ENCODE data around the gene TNFRSF13B. TPM values are rescaled to one million over a fixed set of nuclear protein-coding genes. Genes with fewer than 3 reads are reported as not detected.

The TNFRSF13B gene
- total RNA-seq, 3 donors from 2014 or later (not counting 1 experiment from before 2014, with no cell fraction given), result 0.70 to 7.7 (median 0.89) TPM

DNA sequence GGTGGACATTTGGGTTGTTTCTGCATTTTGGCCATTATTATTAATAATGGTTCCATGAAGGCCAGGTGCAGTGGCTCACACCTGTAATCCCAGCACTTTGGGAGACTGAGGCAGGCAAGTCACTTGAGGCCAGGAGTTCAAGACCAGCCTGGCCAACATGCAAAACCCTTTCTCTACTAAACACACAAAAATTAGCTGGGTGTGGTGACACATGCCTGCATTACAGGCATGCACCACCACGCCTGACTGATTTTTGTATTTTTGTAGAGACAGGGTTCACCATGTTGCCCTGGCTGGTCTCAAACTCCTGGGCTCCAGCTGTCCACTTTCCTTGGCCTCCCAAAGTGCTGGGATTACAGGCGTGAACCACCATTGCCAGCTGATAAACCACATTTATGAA, 58.5 kb downstream of the TNFRSF13B start:
- DNase-seq, result no peak
- TF ChIP-seq CTCF (IDR thresholded peaks at IDR 0.05), result no peak
- no peaks in the 10 kb centered on the region for H3K4me1 ChIP-seq (ENCODE audit: control insufficient read depth, insufficient read depth, low read length)
- H3K36me3 ChIP-seq (ENCODE audit: control insufficient read depth, insufficient read depth, low read length), result no peaks in the 10 kb centered on the region
- 61% methylated on average over 2 of the region's 2 CpGs for WGBS (ENCODE audit: insufficient coverage)
- no peak overlapping the region for H3K27ac Mint-ChIP-seq
- peaks cover 3 to 7% of the 10 kb centered on the region in 2 donors for H3K27me3 Mint-ChIP-seq (ENCODE audit: low read depth in 2 of 2)
- no peaks in the 10 kb centered on the region for H3K9me3 ChIP-seq (ENCODE audit: control insufficient read depth, insufficient read depth, low read length)
- H3K4me3 Mint-ChIP-seq, result no peak overlapping the region
- no peak for ATAC-seq
- peaks cover 0 to 7% of the 10 kb centered on the region in 2 donors for H3K4me1 Mint-ChIP-seq
- H3K4me3 ChIP-seq (ENCODE audit: low read length), result no peak overlapping the region
- no peaks in the 10 kb centered on the region for H3K9me3 Mint-ChIP-seq
- H3K36me3 Mint-ChIP-seq, result no peaks in the 10 kb centered on the region
- H3K27ac ChIP-seq (ENCODE audit: low read length), result no peak overlapping the region
- intact Hi-C loops (cut with micrococcal nuclease), result no loop called here
- no peaks in the 10 kb centered on the region for H3K27me3 ChIP-seq (ENCODE audit: control insufficient read depth, insufficient read depth, low read length)

DNA sequence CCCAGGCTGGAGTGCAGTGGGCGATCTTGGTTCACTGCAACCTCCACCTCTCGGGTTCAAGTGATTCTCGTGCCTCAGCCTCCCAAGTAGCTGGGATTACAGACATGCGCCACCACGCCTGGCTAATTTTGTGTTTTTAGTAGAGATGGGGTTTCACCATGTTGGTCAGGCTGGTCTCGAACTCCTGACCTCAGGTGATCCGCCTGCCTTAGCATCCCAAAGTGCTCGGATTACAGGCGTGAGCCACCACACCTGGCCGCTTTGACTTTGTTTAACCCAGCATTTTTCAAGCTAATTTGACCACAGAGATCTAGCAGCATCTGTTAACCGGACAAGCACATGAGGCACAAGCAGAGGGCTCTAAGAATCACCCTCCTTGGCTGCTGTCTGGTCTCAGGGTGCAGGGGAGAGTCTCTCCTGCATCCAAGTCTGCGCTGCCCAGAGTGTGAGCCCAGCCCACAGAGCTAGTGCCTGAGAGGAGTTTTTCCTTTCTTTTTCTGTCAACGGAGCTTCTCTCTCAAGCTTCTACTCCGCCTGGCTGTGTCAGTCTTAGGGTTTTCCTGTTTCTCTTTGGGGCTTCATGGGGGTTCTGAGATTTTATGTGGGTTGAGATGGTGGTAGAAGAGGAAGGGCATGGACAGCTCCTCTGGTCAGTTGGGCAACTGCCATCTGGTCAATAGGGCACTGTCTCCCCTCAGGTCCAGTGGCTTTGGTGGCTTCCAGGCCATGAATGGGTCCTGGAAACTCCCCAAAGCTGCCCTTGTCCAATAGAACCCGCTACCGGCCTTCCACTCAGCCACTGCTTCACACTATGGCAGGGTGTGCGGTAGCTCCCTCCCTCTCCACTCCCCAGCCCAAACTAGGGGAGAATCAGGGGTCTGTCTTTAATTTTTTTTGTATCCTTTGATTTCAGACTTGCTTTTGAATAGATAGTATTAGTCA, 59.6 kb downstream of the TNFRSF13B start:
- H3K4me3 Mint-ChIP-seq, result no peak overlapping the region
- Histone ChIP-seq H3K27ac (ENCODE audit: low read length) (no peak overlapping the region), H3K4me3 (ENCODE audit: low read length) (no peak overlapping the region), H3K36me3 (ENCODE audit: control insufficient read depth, insufficient read depth, low read length) (no peaks in the 10 kb centered on the region), H3K4me1 (ENCODE audit: control insufficient read depth, insufficient read depth, low read length) (no peaks in the 10 kb centered on the region), H3K9me3 (ENCODE audit: control insufficient read depth, insufficient read depth, low read length) (no peaks in the 10 kb centered on the region), H3K27me3 (ENCODE audit: control insufficient read depth, insufficient read depth, low read length) (no peaks in the 10 kb centered on the region)
- peaks cover 3 to 10% of the 10 kb centered on the region in 2 donors for H3K27me3 Mint-ChIP-seq (ENCODE audit: low read depth in 2 of 2)
- peaks cover 0 to 7% of the 10 kb centered on the region in 2 donors for H3K4me1 Mint-ChIP-seq
- H3K27ac Mint-ChIP-seq, result no peak overlapping the region
- TF ChIP-seq CTCF (IDR thresholded peaks at IDR 0.05), result no peak
- DNase-seq (no peak), ATAC-seq (no peak)
- H3K9me3 Mint-ChIP-seq, result no peaks in the 10 kb centered on the region
- intact Hi-C loops (cut with micrococcal nuclease), result no loop called here
- no peaks in the 10 kb centered on the region for H3K36me3 Mint-ChIP-seq
- 83% methylated on average over 16 of the region's 17 CpGs for WGBS (ENCODE audit: insufficient coverage)

DNA sequence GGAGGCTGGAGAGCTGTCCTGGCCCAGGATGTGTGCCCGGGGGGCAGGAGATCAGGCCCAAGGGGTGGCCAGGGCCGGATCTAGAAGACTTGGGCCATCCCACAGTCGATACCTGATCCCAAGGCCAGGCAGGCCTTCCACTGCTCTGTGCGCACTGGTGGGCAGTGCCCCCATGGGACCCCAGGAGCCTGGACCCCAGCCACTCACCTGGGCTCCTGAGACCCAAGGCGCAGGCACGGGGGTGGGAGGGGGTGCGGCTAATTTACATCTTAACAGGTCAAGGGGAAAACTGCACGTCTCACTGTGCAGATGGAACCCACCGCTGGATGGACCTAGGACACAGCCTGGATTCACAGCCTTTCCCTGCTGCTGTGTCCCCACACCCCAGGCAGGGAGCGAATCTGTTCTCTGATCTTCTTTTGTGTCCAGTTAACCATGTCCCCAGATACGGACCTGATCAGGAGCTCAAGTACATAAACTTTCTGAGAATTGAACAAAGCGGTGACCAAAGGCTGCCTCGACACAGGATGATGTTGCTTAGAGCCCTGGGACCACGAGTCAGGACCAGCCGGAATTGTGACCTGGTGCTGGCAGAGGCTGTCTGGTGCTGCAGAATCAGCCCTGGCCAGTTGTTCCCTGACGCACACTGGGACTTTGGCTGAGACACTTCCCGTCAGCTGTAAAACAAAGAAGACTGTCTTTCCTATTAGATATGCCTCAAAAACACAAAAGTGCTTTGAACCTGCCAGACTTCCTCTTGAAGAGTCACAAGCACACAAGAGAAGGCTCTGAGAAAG, 60.6 kb downstream of the TNFRSF13B start:
- 83% methylated on average over 17 of the region's 17 CpGs for WGBS (ENCODE audit: insufficient coverage)
- H3K4me3 ChIP-seq (ENCODE audit: low read length), result no peak overlapping the region
- peaks cover 0 to 7% of the 10 kb centered on the region in 2 donors for H3K4me1 Mint-ChIP-seq
- H3K27ac Mint-ChIP-seq, result no peak overlapping the region
- H3K27me3 Mint-ChIP-seq (ENCODE audit: low read depth in 2 of 2), result peaks cover 3 to 20% of the 10 kb centered on the region in 2 donors
- H3K4me1 ChIP-seq (ENCODE audit: control insufficient read depth, insufficient read depth, low read length), result no peaks in the 10 kb centered on the region
- H3K36me3 ChIP-seq (ENCODE audit: control insufficient read depth, insufficient read depth, low read length), result no peaks in the 10 kb centered on the region
- H3K9me3 ChIP-seq (ENCODE audit: control insufficient read depth, insufficient read depth, low read length), result no peaks in the 10 kb centered on the region
- H3K9me3 Mint-ChIP-seq, result no peaks in the 10 kb centered on the region
- peak in 1 of 2 donors; percentile 61 for DNase-seq
- H3K4me3 Mint-ChIP-seq, result no peak overlapping the region
- H3K36me3 Mint-ChIP-seq, result no peaks in the 10 kb centered on the region
- TF ChIP-seq CTCF (IDR thresholded peaks at IDR 0.05), result no peak
- intact Hi-C loops (cut with micrococcal nuclease), result no loop called here
- no peak overlapping the region for H3K27ac ChIP-seq (ENCODE audit: low read length)
- ATAC-seq, result no peak
- H3K27me3 ChIP-seq (ENCODE audit: control insufficient read depth, insufficient read depth, low read length), result no peaks in the 10 kb centered on the region
